ENCODE measurements around the gene PTPRN2.
"Not testable (repeated sequence)": the region's sequence is repeated elsewhere in the genome, so short reads cannot be mapped to it uniquely, and the experiment has no call there.

Gene PTPRN2

GRCh38 chr7:157507987-157508386 is 1079.6 kb downstream of the PTPRN2 start:
- no peak for DNase-seq (ENCODE audit: low spot score)

GRCh38 chr7:157506268-157506667 is 1081.4 kb downstream of the PTPRN2 start:
- DNase-seq (ENCODE audit: low spot score), result no peak

GRCh38 chr7:157505646-157506045 is 1082.0 kb downstream of the PTPRN2 start:
- no peak for DNase-seq (ENCODE audit: low spot score)

GRCh38 chr7:157503229-157503628 is 1084.4 kb downstream of the PTPRN2 start:
- DNase-seq (ENCODE audit: low spot score), result no peak

GRCh38 chr7:157502701-157503111 is 1084.9 kb downstream of the PTPRN2 start:
- no peak for DNase-seq (ENCODE audit: low spot score)

GRCh38 chr7:157501581-157501980 is 1086.0 kb downstream of the PTPRN2 start:
- no peak for DNase-seq (ENCODE audit: low spot score)

GRCh38 chr7:157500989-157501540 is 1086.6 kb downstream of the PTPRN2 start:
- not testable (repeated sequence) for DNase-seq (ENCODE audit: low spot score)

GRCh38 chr7:157500171-157500960 is 1087.3 kb downstream of the PTPRN2 start:
- no peak for DNase-seq (ENCODE audit: low spot score)

GRCh38 chr7:157499835-157500153 is 1087.8 kb downstream of the PTPRN2 start:
- no peak for DNase-seq (ENCODE audit: low spot score)

- DNase-seq (ENCODE audit: low spot score), result no peak
Observed at GRCh38 chr7:157499121-157499834, 1088.3 kb downstream of the PTPRN2 start.

- DNase-seq (ENCODE audit: low spot score), result no peak
Observed at GRCh38 chr7:157498657-157499056, 1089.0 kb downstream of the PTPRN2 start.

GRCh38 chr7:157497744-157498651 is 1089.6 kb downstream of the PTPRN2 start:
- DNase-seq (ENCODE audit: low spot score), result no peak

GRCh38 chr7:157497367-157497743 is 1090.3 kb downstream of the PTPRN2 start:
- DNase-seq (ENCODE audit: low spot score), result no peak

GRCh38 chr7:157496416-157497275 is 1091.0 kb downstream of the PTPRN2 start:
- peak; percentile 21 for DNase-seq (ENCODE audit: low spot score)

- peak; percentile 17 for DNase-seq (ENCODE audit: low spot score)
Observed at GRCh38 chr7:157495594-157495993, 1092.0 kb downstream of the PTPRN2 start.

- no peak for DNase-seq (ENCODE audit: low spot score)
Observed at GRCh38 chr7:157495177-157495553, 1092.5 kb downstream of the PTPRN2 start.

- DNase-seq (ENCODE audit: low spot score), result no peak
Observed at GRCh38 chr7:157494506-157495176, 1093.0 kb downstream of the PTPRN2 start.

GRCh38 chr7:157493776-157494175 is 1093.8 kb downstream of the PTPRN2 start:
- no peak for DNase-seq (ENCODE audit: low spot score)

- no peak for DNase-seq (ENCODE audit: low spot score)
Observed at GRCh38 chr7:157493017-157493416, 1094.6 kb downstream of the PTPRN2 start.

GRCh38 chr7:157490465-157490912 is 1097.1 kb downstream of the PTPRN2 start:
- DNase-seq (ENCODE audit: low spot score), result no peak

- DNase-seq (ENCODE audit: low spot score), result not testable (repeated sequence)
Observed at GRCh38 chr7:157489870-157490269, 1097.8 kb downstream of the PTPRN2 start.

Data from D341Med (cell line).